ENCODE results near the gene ZNF511.
"Not testable (repeated sequence)": the region's sequence is repeated elsewhere in the genome, so short reads cannot be mapped to it uniquely, and the experiment has no call there.

Gene ZNF511, protein sequence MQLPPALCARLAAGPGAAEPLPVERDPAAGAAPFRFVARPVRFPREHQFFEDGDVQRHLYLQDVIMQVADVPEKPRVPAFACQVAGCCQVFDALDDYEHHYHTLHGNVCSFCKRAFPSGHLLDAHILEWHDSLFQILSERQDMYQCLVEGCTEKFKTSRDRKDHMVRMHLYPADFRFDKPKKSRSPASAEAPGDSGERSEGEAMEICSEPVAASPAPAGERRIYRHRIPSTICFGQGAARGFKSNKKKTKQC

DNA sequence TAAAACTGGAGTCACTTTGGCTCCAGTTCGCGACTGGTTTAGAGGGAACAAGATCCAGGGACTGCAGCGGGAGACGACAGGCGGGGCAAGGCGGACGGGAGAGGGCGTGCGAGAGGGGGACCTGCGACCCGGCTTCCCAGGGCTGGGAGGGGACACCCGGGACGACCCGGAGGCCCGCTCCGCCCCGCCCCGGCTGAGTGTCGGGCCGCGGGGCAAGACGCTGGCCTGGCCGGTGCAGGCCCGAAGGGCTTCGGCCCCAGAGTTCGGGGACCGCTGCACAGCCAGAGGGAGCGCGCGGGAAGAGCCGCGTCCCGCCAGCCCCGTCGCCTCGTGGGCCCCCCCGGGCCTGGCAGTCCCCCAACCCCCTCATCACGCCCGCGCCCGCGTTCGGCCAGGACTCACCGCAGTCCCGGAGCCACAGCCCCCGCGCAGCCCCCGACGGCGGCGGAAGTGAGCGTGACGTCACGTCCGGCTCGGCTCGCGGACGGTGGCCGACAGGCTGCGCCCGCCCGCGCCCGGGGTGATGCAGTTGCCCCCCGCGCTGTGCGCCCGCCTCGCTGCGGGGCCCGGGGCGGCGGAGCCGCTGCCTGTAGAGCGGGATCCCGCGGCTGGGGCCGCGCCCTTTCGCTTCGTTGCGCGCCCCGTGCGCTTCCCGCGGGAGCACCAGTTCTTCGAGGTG lies at the start of gene ZNF511, which contains the start of gene TUBGCP2:
TSS of gene ZNF511 (plus strand) at position 494 of the 679 bp plus-strand sequence. CDS start at position 524, 30 bp downstream.
TSS of gene TUBGCP2 (minus strand) at position 452 of the 679 bp plus-strand sequence. CDS start 5,931 bp downstream, outside the sequence.
- peak; percentile 49 for DNase-seq

DNA sequence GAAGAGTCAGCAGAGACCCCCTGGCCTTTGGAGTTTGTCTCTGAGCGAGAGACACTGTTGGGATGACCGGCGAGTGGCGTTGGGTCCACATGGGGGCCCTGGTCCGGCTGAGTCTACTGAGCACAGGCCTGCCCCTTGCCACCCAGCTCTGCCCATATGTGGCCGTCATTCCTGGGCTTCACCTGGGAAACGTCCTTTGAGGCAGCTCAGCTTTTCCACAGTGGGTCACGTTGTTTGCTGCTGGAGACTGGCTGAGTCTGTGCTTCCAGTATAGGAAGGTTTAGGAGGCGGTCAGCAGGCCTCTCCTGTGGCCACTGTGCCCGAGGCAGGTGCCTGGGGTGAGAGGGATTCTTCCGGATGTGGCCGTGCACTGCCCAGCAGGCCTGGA lies 49.1 kb upstream of the ZNF511 start:
- no peak for DNase-seq

DNA sequence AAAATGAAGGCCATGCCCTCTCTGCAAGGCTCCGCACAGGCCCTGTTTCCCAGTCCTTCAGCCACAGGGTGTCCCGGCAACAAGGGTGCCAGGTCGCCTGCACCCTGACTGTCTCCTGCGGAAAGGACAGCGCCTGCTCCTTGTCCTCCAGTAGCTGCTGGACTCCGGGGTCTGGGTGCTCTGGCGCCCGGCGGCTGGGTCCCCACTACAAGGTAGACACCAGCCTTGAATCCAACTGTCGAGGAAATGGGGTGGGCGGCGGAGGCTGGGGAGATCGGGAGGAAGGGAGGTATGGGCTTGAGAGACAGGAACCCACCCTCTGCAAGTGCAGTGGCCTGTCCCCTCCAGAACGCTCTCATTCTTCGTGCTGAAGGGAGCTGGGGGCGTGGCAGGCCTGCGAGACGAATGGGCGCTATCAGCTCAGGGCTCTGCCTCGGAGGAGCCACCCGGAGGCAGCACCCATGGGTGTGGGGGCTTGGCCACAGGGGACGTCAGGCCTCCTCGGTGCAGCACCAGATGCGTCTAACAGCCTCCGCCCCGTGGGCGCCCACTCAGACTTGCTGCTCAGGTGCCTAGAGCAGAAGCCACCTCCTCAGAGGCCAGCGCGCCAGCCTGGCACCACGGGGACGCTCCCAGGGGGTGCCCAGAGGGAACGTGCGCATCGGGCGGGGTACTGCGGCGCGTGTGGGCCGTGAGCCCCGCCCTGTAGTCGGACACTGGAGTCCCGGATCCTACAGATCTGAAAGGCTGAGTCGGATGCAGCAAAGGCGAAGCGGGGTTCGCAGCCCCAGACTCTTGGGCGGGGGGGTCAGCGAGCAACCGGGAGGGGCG lies 47.6 kb upstream of the ZNF511 start:
- no peak for DNase-seq

DNA sequence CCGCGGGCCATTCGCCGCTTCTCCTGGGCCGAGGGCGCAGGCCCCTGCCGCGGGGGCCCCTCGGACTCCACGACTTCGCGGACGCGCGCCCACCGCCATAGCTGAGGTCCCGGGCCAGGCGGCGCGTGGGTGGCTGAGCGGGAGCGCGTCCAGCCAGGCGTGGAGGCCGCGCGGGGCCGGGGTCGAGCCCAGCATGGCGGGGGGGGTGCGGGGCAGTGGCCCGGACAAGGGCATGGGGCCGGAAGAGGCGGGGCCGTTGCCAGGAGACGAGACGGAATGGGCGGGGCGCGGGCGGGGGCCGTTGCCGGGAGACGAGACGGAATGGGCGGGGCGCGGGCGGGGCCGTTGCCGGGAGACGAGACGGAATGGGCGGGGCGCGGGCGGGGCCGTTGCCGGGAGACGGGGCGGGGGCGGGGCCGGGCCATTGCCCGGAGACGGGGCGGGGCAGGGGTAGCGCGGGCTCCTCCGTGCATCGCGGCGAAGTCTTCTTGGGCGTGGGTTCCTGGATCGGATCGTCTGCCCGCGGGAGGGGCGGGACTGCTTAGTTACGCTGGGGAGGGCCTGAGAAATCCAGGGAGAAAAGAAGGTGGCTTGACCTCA lies 46.9 kb upstream of the ZNF511 start:
- no peak for DNase-seq

DNA sequence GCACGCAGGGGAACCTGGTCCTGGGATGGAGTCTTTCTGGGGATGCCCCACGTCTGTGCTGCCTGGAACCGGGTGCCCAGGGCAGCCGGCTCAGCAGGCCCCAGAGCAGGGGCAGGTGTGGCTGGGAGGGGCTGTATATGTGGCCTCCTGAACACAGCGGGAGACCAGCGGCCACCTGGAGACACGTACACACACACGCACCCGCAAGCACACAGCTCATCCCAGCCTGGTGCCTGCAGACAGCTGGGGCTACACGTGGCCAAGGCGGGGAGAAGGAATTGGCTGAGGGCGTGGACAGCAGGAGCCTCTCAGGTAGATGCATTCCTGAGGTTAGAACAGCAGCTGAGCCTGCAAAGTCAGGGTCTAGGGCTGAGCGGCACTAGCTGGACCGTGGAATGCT lies 46.0 kb upstream of the ZNF511 start:
- DNase-seq: no peak

DNA sequence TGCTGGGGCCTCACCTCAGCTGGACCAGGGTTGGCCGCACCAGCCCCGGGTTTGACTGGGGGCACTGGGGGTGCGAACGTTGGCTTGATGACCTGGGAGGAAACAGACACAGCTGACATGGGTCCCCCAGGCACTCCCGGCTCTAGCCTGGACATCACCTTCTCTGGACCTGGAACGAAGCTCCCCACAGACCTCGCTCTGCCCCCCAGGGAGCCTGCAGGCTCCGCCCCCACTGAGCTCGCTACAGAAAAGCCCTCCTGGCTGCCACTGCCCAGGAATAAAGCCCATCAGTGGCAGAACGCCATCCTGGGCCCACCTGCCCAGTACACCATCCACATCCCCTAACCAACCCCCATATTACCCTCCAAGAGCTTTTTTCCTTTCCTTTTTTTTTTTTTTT lies 45.0 kb upstream of the ZNF511 start:
- DNase-seq: no peak

DNA sequence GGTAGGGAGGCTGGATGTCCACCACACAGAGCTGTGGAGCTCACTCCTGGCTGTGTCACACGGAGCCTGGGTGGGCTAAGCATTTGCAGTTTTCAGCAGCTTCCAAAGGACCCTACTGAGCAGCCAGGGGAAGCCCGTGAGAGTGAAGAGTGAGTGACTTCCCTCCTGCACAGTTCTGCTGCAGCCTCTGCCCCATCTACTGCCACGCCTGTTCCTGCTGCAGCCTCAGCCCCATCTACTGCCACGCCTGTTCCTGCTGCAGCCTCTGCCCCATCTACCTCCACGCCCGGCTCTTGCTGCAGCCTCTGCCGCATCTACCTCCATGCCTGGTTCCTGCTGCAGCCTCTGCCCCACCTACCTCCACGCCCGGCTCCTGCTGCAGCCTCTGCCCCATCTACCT lies 44.3 kb upstream of the ZNF511 start:
- DNase-seq: no peak

DNA sequence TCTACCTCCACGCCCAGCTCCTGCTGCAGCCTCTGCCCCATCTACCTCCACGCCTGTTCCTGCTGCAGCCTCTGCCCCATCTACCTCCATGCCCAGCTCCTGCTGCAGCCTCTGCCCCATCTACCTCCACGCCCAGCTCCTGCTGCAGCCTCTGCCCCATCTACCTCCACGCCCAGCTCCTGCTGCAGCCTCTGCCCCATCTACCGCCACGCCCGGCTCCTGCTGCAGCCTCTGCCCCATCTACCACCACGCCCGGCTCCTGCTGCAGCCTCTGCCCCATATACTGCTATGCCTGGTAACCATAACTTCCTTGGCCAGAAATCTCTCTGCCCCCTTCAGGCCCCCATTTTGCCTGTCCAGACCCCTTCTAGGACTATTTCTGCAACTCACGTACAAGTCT lies 43.7 kb upstream of the ZNF511 start:
- not testable (repeated sequence) for DNase-seq

DNA sequence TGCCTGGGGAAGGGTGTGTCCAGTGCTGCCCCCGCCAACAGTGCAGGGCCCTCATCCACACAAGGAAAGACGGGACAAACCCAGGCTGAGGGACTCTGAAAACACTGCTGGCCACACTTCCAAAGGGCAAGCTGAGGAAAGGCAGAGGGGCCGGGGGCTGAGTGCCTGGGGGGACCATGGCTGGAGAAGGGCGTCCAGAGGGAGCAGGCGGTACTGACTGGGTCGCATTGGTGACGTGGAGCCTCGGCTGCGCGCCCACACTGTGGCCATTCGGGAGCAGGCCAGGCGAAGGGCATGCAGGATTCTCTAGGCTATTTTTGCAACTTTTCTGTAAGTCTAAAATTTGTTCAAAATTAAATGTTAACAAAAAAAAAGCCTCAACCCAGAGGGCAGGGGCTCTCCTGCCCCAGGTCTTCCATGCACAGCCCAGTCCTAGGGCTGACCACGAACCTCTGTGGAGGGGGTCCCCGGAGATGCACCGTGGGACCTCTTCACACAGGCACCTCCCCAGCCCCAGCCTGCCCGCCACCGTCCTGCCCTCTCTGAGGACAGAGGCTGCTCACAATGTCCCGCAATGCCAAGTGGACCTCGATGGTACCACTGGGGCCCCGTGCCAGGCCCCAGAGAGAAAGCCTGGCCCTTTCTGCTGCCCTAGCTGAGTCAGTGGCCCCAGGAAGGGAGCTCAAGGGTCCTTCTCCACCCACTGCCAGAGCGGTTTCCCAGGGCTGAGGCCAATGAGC lies 42.5 kb upstream of the ZNF511 start:
- no peak for DNase-seq

DNA sequence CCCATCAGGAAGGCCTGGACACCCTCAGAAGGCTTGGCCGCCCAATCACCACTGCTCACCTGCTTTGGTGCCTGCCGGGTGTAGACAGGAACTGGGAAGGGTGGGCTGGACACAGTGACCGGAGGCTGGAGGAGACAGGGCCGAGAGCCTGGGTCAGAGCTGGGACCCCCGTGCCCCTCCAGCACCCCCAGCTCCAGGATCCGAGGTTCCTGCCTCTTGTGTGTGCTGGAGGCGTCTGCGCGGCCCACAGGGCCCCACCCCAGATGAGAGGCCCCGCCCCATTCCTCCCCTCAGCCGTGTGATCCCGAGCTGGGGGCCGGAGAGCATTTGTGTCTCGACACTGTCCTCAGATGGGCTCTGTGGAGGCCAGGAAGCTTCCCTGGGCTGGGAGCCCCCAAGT lies 41.4 kb upstream of the ZNF511 start:
- no peak for DNase-seq

DNA sequence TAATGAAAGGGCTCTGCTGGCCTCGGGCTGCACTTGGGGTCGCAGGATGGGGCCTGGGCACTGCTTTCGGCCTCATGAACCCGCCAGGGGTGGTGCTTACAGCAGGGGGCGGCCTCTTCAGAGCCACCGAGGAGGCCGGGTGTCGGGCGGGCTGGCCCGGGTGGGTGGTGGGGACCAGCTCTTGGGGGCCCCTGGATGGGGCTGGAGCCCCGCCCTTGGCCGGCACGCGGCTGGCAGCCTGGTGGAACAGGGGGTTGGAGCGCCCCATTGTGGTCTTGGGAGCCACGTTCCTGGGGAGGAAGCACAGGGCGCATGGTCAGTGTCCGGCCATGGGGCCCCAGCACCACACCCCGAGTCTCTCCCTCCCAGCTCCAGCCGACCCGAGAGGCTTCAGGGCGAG lies 40.9 kb upstream of the ZNF511 start:
- DNase-seq: no peak

DNA sequence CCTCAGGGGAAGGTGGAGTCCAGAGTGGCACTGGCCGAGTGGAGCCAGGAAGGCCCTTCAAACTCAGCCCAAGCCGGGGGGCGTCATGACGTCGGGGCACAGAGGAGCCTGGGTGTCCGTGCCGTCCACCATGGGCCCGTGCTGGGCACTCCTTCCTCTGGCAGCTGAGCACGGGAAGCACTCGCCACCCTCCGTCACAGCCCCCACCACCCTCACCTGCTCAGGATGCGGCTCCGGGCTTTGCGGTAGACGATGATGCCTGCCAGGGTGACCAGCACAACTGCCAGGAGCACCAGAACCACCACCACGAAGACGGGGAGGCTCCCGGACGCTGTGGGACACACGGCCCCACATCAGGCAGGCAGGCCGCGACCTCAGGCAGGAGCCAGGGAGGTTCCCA lies 40.2 kb upstream of the ZNF511 start:
- DNase-seq: no peak

DNA sequence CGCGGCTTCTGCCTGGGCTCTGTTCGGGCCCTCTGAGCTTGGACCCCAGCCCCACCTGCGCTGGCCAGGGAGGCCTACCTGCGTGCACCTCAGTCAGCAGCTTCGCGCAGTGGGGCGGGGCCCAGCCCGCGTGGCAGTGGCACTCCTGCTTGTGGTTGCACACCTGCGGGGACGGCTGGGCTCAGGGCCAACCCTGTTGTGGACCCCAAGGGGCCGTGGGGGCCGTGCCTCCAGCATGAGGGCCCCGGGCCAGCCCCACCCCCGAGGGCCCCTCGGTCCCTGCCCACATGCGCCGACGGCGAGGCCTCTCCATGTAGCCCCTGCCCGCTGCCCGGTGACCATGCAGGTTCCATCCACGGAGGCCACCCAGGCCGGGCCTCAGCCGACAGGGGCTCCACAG lies 39.3 kb upstream of the ZNF511 start:
- DNase-seq: no peak

DNA sequence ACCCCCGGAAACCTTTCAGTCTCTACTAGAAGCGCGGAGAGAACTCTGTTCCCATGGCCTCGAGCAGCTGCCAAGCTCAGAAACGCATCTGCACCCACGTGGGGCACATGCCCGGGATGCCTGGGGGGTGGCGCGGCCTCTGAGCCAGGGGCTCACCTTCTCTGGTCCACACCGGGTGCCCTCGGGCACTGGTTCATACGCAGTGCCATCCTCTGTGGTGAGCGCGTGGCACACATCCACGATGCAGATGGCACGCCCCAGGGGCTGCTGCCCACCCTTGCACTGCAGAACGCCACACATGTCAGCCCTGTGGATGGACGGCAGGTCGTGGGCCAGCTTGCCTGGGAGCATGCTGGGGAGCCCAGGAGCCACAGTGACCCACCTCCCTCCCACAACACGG lies 38.5 kb upstream of the ZNF511 start:
- DNase-seq: no peak

DNA sequence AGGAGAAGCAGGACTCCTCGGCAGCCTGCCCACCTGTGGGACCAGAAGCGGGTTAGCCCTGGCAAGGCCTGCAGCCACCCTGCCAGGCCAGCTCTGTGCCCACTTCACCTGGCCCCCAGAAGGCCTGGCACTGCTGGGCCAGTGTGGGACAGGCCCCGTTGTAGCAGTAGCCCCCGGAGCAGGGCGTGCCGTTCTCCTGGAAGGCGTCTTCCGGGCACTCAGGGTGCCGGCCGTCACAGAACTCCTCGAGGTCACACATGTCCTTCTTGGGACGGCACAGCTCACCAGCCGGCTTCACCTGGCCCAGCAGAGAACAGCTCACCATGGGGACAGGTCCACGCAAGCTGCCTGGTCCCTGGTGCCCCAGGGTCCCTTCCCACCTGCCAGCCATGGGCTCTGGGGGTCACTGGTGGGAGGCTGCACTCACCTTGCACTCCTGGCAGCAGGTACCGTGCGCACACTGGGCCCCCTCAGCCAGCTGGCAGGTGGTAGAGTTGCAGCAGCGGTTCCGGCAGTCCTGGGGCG lies 37.9 kb upstream of the ZNF511 start:
- no peak for DNase-seq

DNA sequence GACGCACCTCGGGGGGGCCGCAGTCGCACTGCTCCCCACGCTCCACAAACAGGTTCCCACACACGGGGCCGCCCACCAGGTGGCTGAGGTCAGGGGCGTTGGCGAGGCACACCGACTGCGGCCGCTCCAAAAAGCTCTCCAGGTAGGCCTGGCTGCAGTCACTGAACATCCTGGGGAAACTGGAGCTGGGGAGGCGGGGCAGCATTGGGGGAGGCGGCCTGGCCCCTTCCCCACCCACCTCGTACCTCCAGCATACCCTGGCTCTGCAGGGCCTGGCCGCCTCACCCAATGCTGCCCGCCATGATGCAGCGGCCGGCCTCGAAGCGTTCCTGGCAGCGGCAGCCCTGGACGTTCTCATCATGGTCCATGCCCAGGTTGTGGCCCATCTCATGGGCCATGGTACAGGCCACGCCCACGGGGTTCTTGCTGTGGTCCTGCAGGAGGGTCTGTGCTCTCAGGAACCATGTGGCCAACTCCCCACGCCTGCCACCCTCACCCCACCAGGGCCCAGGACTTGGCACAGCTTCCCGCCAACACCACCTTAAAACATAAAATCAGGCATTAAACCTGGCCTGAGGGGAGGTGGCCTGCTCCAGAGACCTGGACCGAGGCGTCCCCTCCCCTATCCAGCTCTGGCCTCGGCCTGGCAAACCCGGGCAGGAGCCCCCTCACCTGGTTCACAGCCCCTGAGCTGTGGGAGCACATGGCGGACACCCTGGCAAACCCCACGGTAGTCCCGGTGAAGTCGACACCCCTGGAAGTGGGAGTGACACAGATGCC lies 37.0 kb upstream of the ZNF511 start:
- DNase-seq: no peak

DNA sequence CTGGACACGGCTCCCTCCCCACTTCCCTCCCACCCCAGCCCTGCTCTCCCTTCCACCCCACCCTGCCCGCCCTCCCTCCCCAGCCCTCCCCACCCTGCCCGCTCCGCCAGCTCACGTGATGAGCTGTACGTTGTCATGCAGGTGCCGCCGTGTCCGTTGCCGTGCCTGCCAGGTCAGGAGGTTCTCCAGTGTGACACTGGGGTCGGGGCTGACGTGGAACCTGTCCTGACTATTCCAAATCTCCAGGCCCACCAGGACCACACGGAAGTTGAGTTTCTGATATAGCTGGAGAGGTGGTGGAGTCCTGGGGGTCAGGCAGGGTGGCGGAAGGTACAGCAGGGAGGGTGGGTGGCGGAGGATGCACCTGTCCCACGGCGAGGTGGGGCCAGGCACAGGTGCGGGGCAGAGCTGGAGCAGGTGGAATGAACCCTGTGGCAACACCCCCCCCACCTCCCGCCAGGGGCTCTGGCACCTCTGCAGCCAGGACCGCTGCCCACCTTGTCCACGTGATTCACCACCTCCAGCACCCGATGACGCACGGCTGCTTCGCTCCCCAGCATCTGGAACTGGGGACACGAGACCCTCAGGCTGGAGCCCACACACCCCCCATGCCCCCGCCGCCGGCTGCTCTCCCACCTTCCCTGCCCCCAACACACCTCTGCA lies 36.3 kb upstream of the ZNF511 start:
- no peak for DNase-seq

DNA sequence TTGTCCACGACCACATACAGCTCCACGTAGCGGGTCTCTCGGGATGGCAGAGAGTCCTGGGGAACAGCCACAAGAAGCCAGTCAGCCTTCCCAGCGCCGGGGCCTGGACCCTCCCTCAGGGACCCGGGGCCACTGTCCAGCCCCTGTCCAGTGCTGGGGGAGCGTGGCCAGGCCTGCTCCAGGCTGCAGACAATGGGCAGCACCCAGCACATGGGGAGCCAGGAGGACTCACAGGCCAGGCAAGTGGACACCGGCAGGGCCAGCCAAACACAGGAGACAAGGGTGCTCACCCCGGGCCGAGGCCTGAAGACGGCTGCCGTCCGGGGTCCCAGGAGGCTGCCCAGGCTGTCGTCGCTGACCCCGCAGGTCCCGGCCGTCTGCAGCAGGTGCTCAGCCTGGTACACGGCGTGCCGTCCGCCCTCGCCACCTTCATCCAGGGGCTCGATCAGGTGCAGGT lies 35.7 kb upstream of the ZNF511 start:
- DNase-seq: no peak

DNA sequence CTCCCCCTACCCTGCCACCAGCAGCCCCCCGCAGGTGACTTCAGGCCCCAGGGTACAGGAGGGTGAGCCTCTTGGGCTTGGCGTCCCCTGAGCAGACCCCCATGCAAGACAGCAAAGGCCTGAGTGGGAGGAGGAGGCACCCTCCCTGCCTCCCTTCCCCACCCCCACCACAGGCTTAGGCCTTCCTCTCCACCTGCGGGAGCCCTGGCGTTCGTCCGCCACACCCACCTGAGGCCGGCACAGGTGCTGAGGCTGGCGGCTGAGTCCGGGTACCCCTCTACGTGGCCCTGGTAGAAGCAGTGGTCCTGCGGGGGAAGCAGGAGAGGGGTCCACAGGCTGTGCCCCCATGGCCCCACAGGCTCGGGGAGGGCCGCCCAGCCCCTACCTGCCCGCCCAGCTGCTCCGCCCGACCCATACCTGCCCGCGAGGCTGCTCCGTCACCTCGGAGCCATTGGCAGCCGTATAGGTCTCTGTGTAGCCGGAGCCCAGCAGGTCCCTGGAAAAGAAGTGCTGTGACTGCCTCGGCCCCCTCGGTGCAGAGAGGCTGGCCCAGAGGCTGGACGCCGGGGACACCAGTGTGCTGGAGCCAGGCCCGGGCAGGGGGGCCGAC lies 35.1 kb upstream of the ZNF511 start:
- DNase-seq: no peak

Measured in NCI-H2029 treated with DMSO at 0.1 percent for 48 hours (cell line).